Endometrium (tissue), 2 donors: ENCODE data around the gene RGCC.

Experiments used
- FAIRE-seq: peaks from 2 replicates; lab custom pipeline; 2012; peaks lifted over from hg19 to GRCh38; lab: Jason Lieb, UNC
- donor health status: control.
- donor health status: control.

RGCC gene

DNA sequence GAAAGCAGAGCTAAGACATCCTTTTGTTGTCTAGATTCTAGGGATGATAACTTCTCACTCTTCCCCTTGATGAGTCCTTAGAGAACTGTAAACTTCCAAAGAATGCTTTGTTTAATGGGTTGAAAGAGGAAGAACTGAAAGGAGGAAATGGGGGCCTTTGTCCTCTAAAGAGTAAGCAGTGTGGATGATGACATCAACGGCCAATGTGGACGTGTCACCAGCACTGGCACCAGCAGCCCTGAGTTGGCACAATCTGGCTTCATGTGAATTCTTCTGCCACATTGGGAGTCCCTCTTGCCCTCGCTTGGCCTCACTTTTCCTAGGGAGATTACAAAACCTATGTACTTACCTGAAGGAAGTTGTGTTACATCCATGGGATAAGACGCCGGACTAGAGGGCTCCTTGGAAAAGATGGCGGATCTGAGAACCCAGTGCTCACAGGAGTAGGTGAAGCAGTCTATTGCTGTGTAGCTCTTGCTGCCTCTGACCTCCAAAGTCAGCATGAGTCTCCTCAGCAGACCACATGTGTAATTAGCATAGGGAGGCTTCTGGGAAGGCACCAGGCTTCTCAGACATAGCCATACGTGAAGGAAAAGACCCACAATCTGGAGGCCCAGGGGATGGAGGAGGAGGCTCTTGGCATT, 62.8 kb downstream of the RGCC start:
- no peak for FAIRE-seq
